ENCODE measurements around the gene LILRB2.
"Not testable (repeated sequence)": the region's sequence is repeated elsewhere in the genome, so short reads cannot be mapped to it uniquely, and the experiment has no call there.

- TF ChIP-seq BRF1 (IDR thresholded peaks at IDR 0.05; ENCODE audit: borderline replicate concordance, extremely low read depth, insufficient read length); CTCF (IDR thresholded peaks at IDR 0.05 in 2 of 3, conservative IDR thresholded peaks at IDR 0.05 in 1 of 3; ENCODE audit: insufficient read depth in 2 of 3, low read depth in 1 of 3, low read length in 3 of 3); HMBOX1 (IDR thresholded peaks at IDR 0.05); RNF219 (CRISPR knock-in tag; IDR thresholded peaks at IDR 0.05): not testable (repeated sequence)
These were observed 38.7 kb downstream of the LILRB2 start for GRCh38 chr19:54242234-54242633.
